Omental fat pad (tissue), 4 donors: ENCODE data around the gene ENO2. TPM values are rescaled to one million over a fixed set of nuclear protein-coding genes. Genes with fewer than 3 reads are reported as not detected.

Experiments
- ATAC-seq: fragments of 150-250 bp; one replicate; pipeline ENCODE4 v1.9.1; 2016; ENCODE audit warnings: mild to moderate bottlenecking, moderate library complexity; ENCODE audit not compliant: low FRiP score
- DNase-seq: peaks from one replicate; pipeline ENCODE4 v3.0.0-alpha.2; 2019; ENCODE audit warnings: low spot score
- CTCF ChIP-seq, 3 donors: fragments of 450-650 bp; IDR thresholded peaks; one replicate each; pipeline ENCODE4 v1.5.1; 2016 to 2017; ENCODE audit warnings: antibody characterized with exemption in 3 of 3, mild to moderate bottlenecking in 3 of 3, moderate library complexity in 2 of 3
- small RNA-seq: library from RNA; depleted of rRNA; stranded (forward); fragments of <200 nt; gene quantifications from one replicate; pipeline ENCODE3, GENCODE V24; 2016
- total RNA-seq, 4 donors: library from RNA; depleted of rRNA; stranded (reverse); fragments of >200 nt; gene quantifications; one replicate each; pipeline ENCODE4 v1.1.0, GENCODE V29; 2016

The ENO2 gene
- total RNA-seq, 4 donors from 2014 or later: 3.5 to 14.3 (median 5.2) TPM

DNA sequence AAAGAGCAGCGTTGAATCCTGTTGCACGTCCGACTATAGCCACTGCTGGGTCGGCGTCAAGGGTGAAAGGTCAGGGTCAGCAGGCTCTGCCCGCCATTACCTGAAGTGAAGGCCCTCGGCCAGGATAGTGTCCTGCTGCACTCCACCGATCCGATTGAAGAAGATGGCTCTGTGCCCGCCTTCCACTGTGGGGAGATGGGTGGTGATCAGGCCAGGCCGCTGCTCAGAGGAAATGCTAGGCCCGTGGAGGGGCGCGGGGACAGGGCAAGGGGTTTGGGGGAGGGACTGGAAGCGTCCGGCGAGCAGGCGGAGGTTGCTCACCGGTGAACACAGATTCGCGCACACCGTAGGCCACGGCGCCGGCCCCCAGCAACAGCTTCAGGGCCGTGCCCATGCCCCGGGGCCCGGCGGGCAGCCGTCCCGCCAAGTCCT, 55.7 kb downstream of the ENO2 start:
- ATAC-seq: peak; percentile 29

More for the DNA sequence above, 55.7 kb downstream of the ENO2 start:
- TF ChIP-seq CTCF (IDR thresholded peaks at IDR 0.05): no peak
- DNase-seq: no peak

Small RNA genes within 50 kb of the gene (small RNA-seq; reads per million reads assigned to genes)
- not detected for gene MIR141
- gene MIR200C: not detected
- not detected for gene RNU7-1
- gene SCARNA12: not detected

Other genes with a start within 250 kb of the ENO2 start
- gene ZNF384, start 225.2 kb upstream of the ENO2 start, total RNA-seq: 10 to 100 TPM; 28.1 to 36.7 (median 34.6) TPM
- not detected for gene PIANP, start 213.8 kb upstream of the ENO2 start, total RNA-seq
- 10 to 100 TPM; 51.2 to 64.0 (median 62.7) TPM for gene COPS7A, start 190.5 kb upstream of the ENO2 start, total RNA-seq
- gene MLF2, start 161.4 kb upstream of the ENO2 start, total RNA-seq: 100 to 1,000 TPM; 127 to 150 (median 129) TPM
- gene PTMS, start 148.2 kb upstream of the ENO2 start, total RNA-seq: 100 to 1,000 TPM in 2 of 4 donors, 10 to 100 TPM in 2; 77.6 to 143 (median 113) TPM
- 1 to 10 TPM in 2 of 4 donors, under 1 TPM in 2; 0.44 to 2.2 (median 0.92) TPM for gene LAG3, start 142.1 kb upstream of the ENO2 start, total RNA-seq
- gene CD4, start 125.1 kb upstream of the ENO2 start, total RNA-seq: 10 to 100 TPM; 19.7 to 26.5 (median 21.8) TPM
- 1 to 10 TPM; 2.8 to 6.7 (median 2.9) TPM for gene GPR162, start 92.8 kb upstream of the ENO2 start, total RNA-seq
- 10 to 100 TPM in 2 of 4 donors, 1 to 10 TPM in 2; 5.4 to 13.6 (median 10.0) TPM for gene P3H3, start 86.2 kb upstream of the ENO2 start, total RNA-seq
- 1 to 10 TPM in 1 of 4 donors, under 1 TPM in 2, not detected in 1; 0.25 to 2.0 (median 0.48) TPM for gene GNB3, start 73.7 kb upstream of the ENO2 start, total RNA-seq
- gene CDCA3, start 63.3 kb upstream of the ENO2 start, total RNA-seq: 1 to 10 TPM in 2 of 4 donors, under 1 TPM in 2; 0.47 to 1.6 (median 1.1) TPM
- gene USP5, start 62.4 kb upstream of the ENO2 start, total RNA-seq: 10 to 100 TPM; 33.4 to 39.4 (median 36.7) TPM
- 100 to 1,000 TPM; 254 to 446 (median 375) TPM for gene TPI1, start 47.0 kb upstream of the ENO2 start, total RNA-seq
- gene SPSB2, start 41.3 kb upstream of the ENO2 start, total RNA-seq: 1 to 10 TPM; 4.1 to 6.5 (median 5.7) TPM
- gene LRRC23, start 9.8 kb upstream of the ENO2 start, total RNA-seq: 10 to 100 TPM in 1 of 4 donors, 1 to 10 TPM in 3; 6.2 to 12.1 (median 7.4) TPM
- 10 to 100 TPM; 46.2 to 93.5 (median 59.4) TPM for gene ATN1, start 13.4 kb downstream of the ENO2 start, total RNA-seq
- not detected for gene RNU7-1, start 29.2 kb downstream of the ENO2 start, total RNA-seq
- 100 to 1,000 TPM; 280 to 555 (median 413) TPM for gene C12orf57, start 29.4 kb downstream of the ENO2 start, total RNA-seq
- gene PTPN6, start 36.8 kb downstream of the ENO2 start, total RNA-seq: 10 to 100 TPM; 19.8 to 42.3 (median 35.9) TPM
- gene PHB2, start 56.1 kb downstream of the ENO2 start, total RNA-seq: 100 to 1,000 TPM; 173 to 218 (median 189) TPM
- gene EMG1, start 56.3 kb downstream of the ENO2 start, total RNA-seq: 10 to 100 TPM; 28.8 to 47.1 (median 30.8) TPM
- gene LPCAT3, start 103.9 kb downstream of the ENO2 start, total RNA-seq: 10 to 100 TPM; 41.7 to 58.2 (median 47.9) TPM
- 100 to 1,000 TPM; 490 to 872 (median 705) TPM for gene C1S, start 146.1 kb downstream of the ENO2 start, total RNA-seq
- gene C1R, start 177.9 kb downstream of the ENO2 start, total RNA-seq: 1,000 to 10,000 TPM in 1 of 4 donors, 100 to 1,000 TPM in 3; 571 to 1,080 (median 751) TPM
- 100 to 1,000 TPM in 2 of 4 donors, 10 to 100 TPM in 2; 85.9 to 126 (median 107) TPM for gene C1RL, start 194.6 kb downstream of the ENO2 start, total RNA-seq
- 1 to 10 TPM; 1.0 to 3.0 (median 1.9) TPM for gene RBP5, start 214.3 kb downstream of the ENO2 start, total RNA-seq
- 10 to 100 TPM; 25.9 to 57.5 (median 44.8) TPM for gene CLSTN3, start 215.8 kb downstream of the ENO2 start, total RNA-seq